H1 (cell line): Measurements from ENCODE around the gene CEACAM6. TPM values are rescaled to one million over a fixed set of nuclear protein-coding genes. Genes with fewer than 3 reads are reported as not detected.

Experiments
- CTCF ChIA-PET: fragments of 300-600 bp; sonication (Branson Sonifier 250); formaldehyde crosslinking; loops from one replicate; lab custom pipeline; 2021; ENCODE audit not compliant: partially characterized antibody; lab: Charles Lee
- POLR2A ChIA-PET: fragments of 300-600 bp; sonication (Branson Sonifier 250); formaldehyde crosslinking; loops from one replicate; lab custom pipeline; 2021; ENCODE audit warnings: inconsistent platforms; ENCODE audit not compliant: partially characterized antibody; lab: Charles Lee
- DNase-seq, 2 experiments: peaks; one replicate each; pipeline versions ENCODE4 v3.0.0 to v3.0.0-alpha.2; 2010 to 2022; ENCODE audit warnings: low spot score in 2 of 2, low read depth in 1 of 2, mixed read lengths in 1 of 2
- FAIRE-seq: peaks from 2 replicates; lab custom pipeline; 2011; peaks lifted over from hg19 to GRCh38; lab: Jason Lieb, UNC
- H2AFZ ChIP-seq: 2 replicates; pipeline ENCODE4 v1.8.1; 2012; ENCODE audit warnings: low read length, inconsistent platforms
- H2AK5ac ChIP-seq: 2 replicates; pipeline ENCODE4 v1.6.1; 2013; ENCODE audit warnings: low read depth, low read length
- H2BK120ac ChIP-seq: replicated peaks from 2 replicates; pipeline ENCODE3; 2013; ENCODE audit warnings: low read depth, low read length, inconsistent platforms
- H2BK12ac ChIP-seq: 2 replicates; pipeline ENCODE4 v1.6.1; 2013; ENCODE audit warnings: low read depth, low read length
- H2BK15ac ChIP-seq: 2 replicates; pipeline ENCODE4 v1.6.1; 2013; ENCODE audit warnings: low read length
- H2BK20ac ChIP-seq: 2 replicates; pipeline ENCODE4 v1.6.1; 2013; ENCODE audit warnings: low read length
- H2BK5ac ChIP-seq: 2 replicates; pipeline ENCODE4 v1.6.1; 2013; ENCODE audit warnings: low read depth, low read length
- H3K14ac ChIP-seq: 2 replicates; pipeline ENCODE4 v1.6.1; 2013; ENCODE audit warnings: inconsistent platforms; ENCODE audit not compliant: insufficient read length
- H3K18ac ChIP-seq: 2 replicates; pipeline ENCODE4 v1.6.1; 2013; ENCODE audit warnings: low read length; ENCODE audit errors: extremely low read depth
- H3K23ac ChIP-seq: 2 replicates; pipeline ENCODE4 v1.6.1; 2013; ENCODE audit warnings: inconsistent platforms; ENCODE audit not compliant: insufficient read length
- H3K23me2 ChIP-seq: 2 replicates; pipeline ENCODE4 v1.6.1; 2013; ENCODE audit warnings: low read depth, low read length
- H3K27ac ChIP-seq: 2 replicates; pipeline ENCODE4 v1.6.1; 2011; ENCODE audit warnings: low read depth, low read length, inconsistent platforms
- H3K27me3 ChIP-seq, 4 experiments: replicated peaks in 1 of 4; 1 replicate in 1 of 4; 2 replicates in 3 of 4; pipeline versions ENCODE4 v1.6.1 to v1.8.1; 2011 to 2013; ENCODE audit warnings: low read length in 3 of 4, mild to moderate bottlenecking in 3 of 4, inconsistent platforms in 2 of 4, mixed read lengths in 2 of 4, moderate library complexity in 1 of 4; ENCODE audit not compliant: control insufficient read depth in 3 of 4, insufficient read depth in 3 of 4; ENCODE audit errors: extremely low read depth in 1 of 4
- H3K36me3 ChIP-seq, 4 experiments: 2 replicates each; pipeline versions ENCODE4 v1.6.1 to v1.8.1; 2011 to 2013; ENCODE audit warnings: mild to moderate bottlenecking in 4 of 4, low read length in 3 of 4, moderate library complexity in 2 of 4, control low read depth in 1 of 4, inconsistent platforms in 1 of 4; ENCODE audit not compliant: insufficient read depth in 4 of 4, control insufficient read depth in 2 of 4
- H3K4ac ChIP-seq: replicated peaks from 2 replicates; pipeline ENCODE3; 2013; ENCODE audit warnings: low read length, low read depth, mixed read lengths, inconsistent platforms; ENCODE audit not compliant: insufficient read length
- H3K4me1 ChIP-seq, 4 experiments: replicated peaks in 1 of 4; 1 replicate in 1 of 4; 2 replicates in 3 of 4; pipeline versions ENCODE4 v1.6.1 to v1.8.1; 2011 to 2013; ENCODE audit warnings: low read length in 3 of 4, inconsistent platforms in 2 of 4, mixed read lengths in 1 of 4; ENCODE audit not compliant: insufficient read depth in 4 of 4, control insufficient read depth in 3 of 4
- H3K4me2 ChIP-seq, 2 experiments: 2 replicates each; pipeline versions ENCODE4 v1.6.1 to v1.8.1; 2011 to 2013; ENCODE audit warnings: low read depth in 2 of 2, low read length in 2 of 2, control low read depth in 1 of 2, inconsistent platforms in 1 of 2, mild to moderate bottlenecking in 1 of 2; ENCODE audit not compliant: insufficient read depth in 1 of 2
- H3K4me3 ChIP-seq, 4 experiments: fragments of 200-600, 300-600 bp in 1 of 4; sonication (generic), shearing (Covaris generic), sonication (Bioruptor Twin) in 1 of 4; 2 replicates each; pipeline versions ENCODE4 v1.5.1 to v1.8.1; 2011 to 2016; ENCODE audit warnings: low read length in 4 of 4, low read depth in 3 of 4, control low read depth in 2 of 4, inconsistent platforms in 2 of 4, mild to moderate bottlenecking in 2 of 4, mixed read lengths in 1 of 4, moderate library complexity in 1 of 4; ENCODE audit not compliant: insufficient read depth in 2 of 4; ENCODE audit errors: extremely low read depth in 1 of 4
- H3K56ac ChIP-seq: replicated peaks from 2 replicates; pipeline ENCODE3; 2013; ENCODE audit warnings: low read depth, mild to moderate bottlenecking, mixed read lengths, low read length, inconsistent platforms; ENCODE audit not compliant: insufficient read length
- H3K79me1 ChIP-seq: 2 replicates; pipeline ENCODE4 v1.6.1; 2013; ENCODE audit warnings: low read depth, low read length, control low read depth
- H3K79me2 ChIP-seq, 2 experiments: 2 replicates each; pipeline versions ENCODE4 v1.6.1 to v1.8.1; 2012 to 2013; ENCODE audit warnings: low read length in 2 of 2, mild to moderate bottlenecking in 2 of 2, inconsistent platforms in 1 of 2; ENCODE audit not compliant: insufficient read depth in 2 of 2, control insufficient read depth in 1 of 2
- H3K9ac ChIP-seq, 4 experiments: replicated peaks in 1 of 4; 1 replicate in 1 of 4; 2 replicates in 3 of 4; pipeline versions ENCODE4 v1.6.1 to v1.8.1; 2011 to 2013; ENCODE audit warnings: low read depth in 3 of 4, low read length in 3 of 4, control low read depth in 2 of 4, mild to moderate bottlenecking in 2 of 4, moderate library complexity in 2 of 4, inconsistent platforms in 1 of 4; ENCODE audit errors: extremely low read depth in 1 of 4
- H3K9me3 ChIP-seq, 2 experiments: 2 replicates each; pipeline versions ENCODE4 v1.6.1 to v1.8.1; 2012 to 2013; ENCODE audit warnings: mild to moderate bottlenecking in 2 of 2, moderate library complexity in 2 of 2, control low read depth in 1 of 2, inconsistent platforms in 1 of 2, low read depth in 1 of 2, low read length in 1 of 2, mixed read lengths in 1 of 2; ENCODE audit not compliant: insufficient read depth in 2 of 2
- H4K20me1 ChIP-seq, 2 experiments: replicated peaks in 1 of 2; 2 replicates each; pipeline versions ENCODE3 to v1.8.1; 2011 to 2013; ENCODE audit warnings: inconsistent platforms in 2 of 2, low read length in 2 of 2, mild to moderate bottlenecking in 1 of 2; ENCODE audit not compliant: insufficient read depth in 2 of 2, control insufficient read depth in 1 of 2
- H4K5ac ChIP-seq: 2 replicates; pipeline ENCODE4 v1.6.1; 2013; ENCODE audit warnings: low read length, low read depth, mixed read lengths, inconsistent platforms; ENCODE audit not compliant: insufficient read length
- H4K8ac ChIP-seq: 2 replicates; pipeline ENCODE4 v1.8.0; 2013; ENCODE audit warnings: mild to moderate bottlenecking, moderate library complexity, low read length, inconsistent platforms; ENCODE audit not compliant: insufficient read depth; ENCODE audit errors: extremely low read depth
- H4K91ac ChIP-seq: replicated peaks from 2 replicates; pipeline ENCODE3; 2013; ENCODE audit warnings: low read length, mixed read lengths, inconsistent platforms; ENCODE audit not compliant: insufficient read length
- CREB1 ChIP-seq: IDR thresholded peaks from 2 replicates; pipeline ENCODE4 v1.6.1; 2012; ENCODE audit warnings: inconsistent platforms
- GTF2F1 ChIP-seq: IDR thresholded peaks from 2 replicates; pipeline ENCODE4 v1.6.1; 2012; ENCODE audit warnings: low read depth, low read length, improper control_type of control experiment, borderline replicate concordance
- KDM4A ChIP-seq: IDR thresholded peaks from one replicate; pipeline ENCODE4 v1.7.1; 2012; ENCODE audit warnings: low read depth, mild to moderate bottlenecking, moderate library complexity, low read length, inconsistent platforms; ENCODE audit not compliant: severe bottlenecking
- MAFK ChIP-seq: IDR thresholded peaks from 2 replicates; pipeline ENCODE4 v1.6.1; 2012; ENCODE audit warnings: low read depth, mild to moderate bottlenecking, improper control_type of control experiment, low read length
- SUZ12 ChIP-seq: fragments of 200-600 bp; sonication (generic); IDR thresholded peaks from 2 replicates; pipeline ENCODE4 v1.6.1; 2012; ENCODE audit warnings: mild to moderate bottlenecking, inconsistent platforms, low read length, moderate library complexity, mixed read lengths
- polyA plus RNA-seq, 7 experiments: library from polyadenylated mRNA; depleted of rRNA in 3 of 7; stranded (reverse) in 5 of 7; unstranded in 2 of 7; fragments of >200 nt in 5 of 7; fragments of 200-250 nt in 2 of 7; gene quantifications; 1 replicate in 5 of 7; 2 replicates in 1 of 7; 4 replicates in 1 of 7; pipeline versions ENCODE4 v1.2.1 to v1.2.3, GENCODE V29; 2011 to 2013; ENCODE audit warnings: missing spikeins in 2 of 7, mixed read lengths in 2 of 7
- total RNA-seq: library from RNA; stranded (reverse); fragmentation: NEBNext Ultra II Directional; extraction: Animal tissue kit (Norgen Biotek cat#: 25700); gene quantifications from 2 replicates; pipeline ENCODE4 v1.2.1, GENCODE V29; 2021
- TF ChIP-seq, protein P1 (sequence below), 3 experiments: IDR thresholded peaks; 1 replicate in 2 of 3; 2 replicates in 1 of 3; pipeline versions ENCODE4 v1.5.1 to v1.6.1; 2011; ENCODE audit warnings: low read length in 3 of 3, mild to moderate bottlenecking in 3 of 3, inconsistent platforms in 2 of 3, low read depth in 1 of 3, moderate library complexity in 1 of 3; ENCODE audit not compliant: insufficient read depth in 1 of 3; ENCODE audit errors: control extremely low read depth in 1 of 3

The CEACAM6 gene
- total and polyA plus RNA-seq, 2 of the 8 experiments (the other 6 are each of a cell fraction or from before 2014, with no cell fraction given): not detected

DNA sequence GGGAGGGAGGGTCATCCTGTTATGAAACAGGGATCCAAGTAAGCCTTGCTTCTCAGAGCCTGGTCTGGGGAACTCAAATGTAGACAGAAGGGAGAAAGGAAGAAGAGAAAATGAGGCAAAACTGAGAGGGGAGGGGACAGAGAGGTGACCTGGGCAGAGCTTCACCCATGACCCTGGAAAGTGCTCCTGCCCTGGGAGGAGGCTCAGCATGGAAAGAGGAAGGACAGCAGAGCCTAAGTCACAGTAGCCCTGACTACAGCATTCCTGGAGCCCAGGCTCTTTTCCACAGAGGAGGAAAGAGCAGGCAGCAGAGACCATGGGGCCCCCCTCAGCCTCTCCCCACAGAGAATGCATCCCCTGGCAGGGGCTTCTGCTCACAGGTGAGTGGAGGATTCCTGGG is 41.0 kb downstream of the CEACAM6 start, which contains the start of gene CEACAM3:
TSS of gene CEACAM3 (plus strand) at position 226 of the 400 bp plus-strand sequence. CDS start at position 317, 91 bp downstream.
- Histone ChIP-seq H3K4ac (no peak within 1 kb of the TSS), H3K56ac (no peak within 1 kb of the TSS)
- CTCF ChIA-PET: interaction anchor here (0.6 to 1.9 kb wide), 7 partner anchors 9 to 165 kb away, joined by 3 to 13 read pairs (median 5); no protein-coding TSS in a partner anchor

More for the DNA sequence above, 41.0 kb downstream of the CEACAM6 start, which contains the start of gene CEACAM3:
- Histone ChIP-seq H3K23me2 (no peaks in the 10 kb centered on the region), H3K4me2 (no peak within 1 kb of the TSS), H3K9me3 (peaks cover 12 to 54% of the 10 kb centered on the region in 2 experiments; a peak in 3 of 4 replicates), H4K8ac (no peak within 1 kb of the TSS), H3K14ac (no peak within 1 kb of the TSS), H2BK12ac (no peak within 1 kb of the TSS), H2AFZ (no peak within 1 kb of the TSS), H3K4me3 (no peak within 1 kb of the TSS), H3K79me2 (no peaks in the 10 kb centered on the region), H4K20me1 (no peaks in the 10 kb centered on the region), H3K4me1 (no peaks in the 10 kb centered on the region), H4K5ac (no peak within 1 kb of the TSS), H3K9ac (no peak within 1 kb of the TSS), H3K23ac (no peak within 1 kb of the TSS), H2BK120ac (no peak within 1 kb of the TSS), H3K27me3 (no peaks in the 10 kb centered on the region; a peak in 1 of 7 replicates), H3K27ac (no peak within 1 kb of the TSS), H3K79me1 (no peaks in the 10 kb centered on the region), H2AK5ac (no peak within 1 kb of the TSS), H3K36me3 (no peaks in the 10 kb centered on the region), H3K18ac (no peak within 1 kb of the TSS), H4K91ac (no peak within 1 kb of the TSS), H2BK5ac (no peak within 1 kb of the TSS), H2BK15ac (no peak within 1 kb of the TSS), H2BK20ac (no peak within 1 kb of the TSS)
- DNase-seq (no peak), FAIRE-seq (no peak)
- POLR2A ChIA-PET: interaction anchor here (0.8 kb wide), 1 partner anchor 66 kb away, joined by 3 read pairs; no protein-coding TSS in a partner anchor
- TF ChIP-seq GTF2F1 (no peak), SUZ12 (no peak), CREB1 (no peak), KDM4A (no peak), MAFK (no peak)
- TF ChIP-seq, protein P1, sequence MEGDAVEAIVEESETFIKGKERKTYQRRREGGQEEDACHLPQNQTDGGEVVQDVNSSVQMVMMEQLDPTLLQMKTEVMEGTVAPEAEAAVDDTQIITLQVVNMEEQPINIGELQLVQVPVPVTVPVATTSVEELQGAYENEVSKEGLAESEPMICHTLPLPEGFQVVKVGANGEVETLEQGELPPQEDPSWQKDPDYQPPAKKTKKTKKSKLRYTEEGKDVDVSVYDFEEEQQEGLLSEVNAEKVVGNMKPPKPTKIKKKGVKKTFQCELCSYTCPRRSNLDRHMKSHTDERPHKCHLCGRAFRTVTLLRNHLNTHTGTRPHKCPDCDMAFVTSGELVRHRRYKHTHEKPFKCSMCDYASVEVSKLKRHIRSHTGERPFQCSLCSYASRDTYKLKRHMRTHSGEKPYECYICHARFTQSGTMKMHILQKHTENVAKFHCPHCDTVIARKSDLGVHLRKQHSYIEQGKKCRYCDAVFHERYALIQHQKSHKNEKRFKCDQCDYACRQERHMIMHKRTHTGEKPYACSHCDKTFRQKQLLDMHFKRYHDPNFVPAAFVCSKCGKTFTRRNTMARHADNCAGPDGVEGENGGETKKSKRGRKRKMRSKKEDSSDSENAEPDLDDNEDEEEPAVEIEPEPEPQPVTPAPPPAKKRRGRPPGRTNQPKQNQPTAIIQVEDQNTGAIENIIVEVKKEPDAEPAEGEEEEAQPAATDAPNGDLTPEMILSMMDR (IDR thresholded peaks at IDR 0.05; ENCODE audit: control extremely low read depth in 1 of 3, insufficient read depth in 1 of 3, low read depth in 1 of 3, low read length in 3 of 3): no peak
